ENCODE data around the gene B3GALT4.

B3GALT4 gene

GRCh38 chr6:33292996-33293682, 16.2 kb downstream of the B3GALT4 start:
- no peak for DNase-seq

- DNase-seq = no peak
Observed at GRCh38 chr6:33294086-33294823, 17.3 kb downstream of the B3GALT4 start.

- DNase-seq = no peak
Observed at GRCh38 chr6:33295621-33296369, 18.9 kb downstream of the B3GALT4 start.

GRCh38 chr6:33296797-33297405, 20.0 kb downstream of the B3GALT4 start:
- DNase-seq = no peak

GRCh38 chr6:33297406-33297955, 20.6 kb downstream of the B3GALT4 start:
- DNase-seq = no peak

- peak; percentile 28 for DNase-seq
Observed at GRCh38 chr6:33297956-33298772, 21.2 kb downstream of the B3GALT4 start.

- no peak for DNase-seq
Observed at GRCh38 chr6:33298773-33299236, 21.9 kb downstream of the B3GALT4 start, which contains the start of gene RGL2. RGL2 (minus strand) TSS chr6:33298942; CDS start chr6:33298610, 332 bp downstream.

- peak; percentile 85 for DNase-seq
Observed at GRCh38 chr6:33299237-33299944, 22.5 kb downstream of the B3GALT4 start.

GRCh38 chr6:33301877-33302276, 25.0 kb downstream of the B3GALT4 start:
- DNase-seq = no peak

GRCh38 chr6:33304216-33304615, 27.3 kb downstream of the B3GALT4 start:
- no peak for DNase-seq

- no peak for DNase-seq
Observed at GRCh38 chr6:33305052-33305451, 28.1 kb downstream of the B3GALT4 start.

GRCh38 chr6:33306356-33306755, 29.4 kb downstream of the B3GALT4 start:
- no peak for DNase-seq

GRCh38 chr6:33312361-33313104, 35.6 kb downstream of the B3GALT4 start:
- peak; percentile 39 for DNase-seq

GRCh38 chr6:33313105-33313708, 36.3 kb downstream of the B3GALT4 start:
- DNase-seq = no peak

GRCh38 chr6:33313709-33314514, 37.0 kb downstream of the B3GALT4 start, which contains the start of gene TAPBP:
TAPBP (minus strand) TSS chr6:33314078; CDS start chr6:33314041, 37 bp downstream.
- DNase-seq = no peak

- no peak for DNase-seq
Observed at GRCh38 chr6:33314515-33314942, 37.6 kb downstream of the B3GALT4 start.

- DNase-seq = no peak
Observed at GRCh38 chr6:33314943-33315792, 38.2 kb downstream of the B3GALT4 start.

Measured in NCI-H1048 (cell line).